HTERT RPE-1 (cell line): ENCODE data around the gene TERT.

Experiments
- in situ Hi-C: fragments of 300-500 bp; cut with MboI; formaldehyde crosslinking; loops from 4 replicates; pipeline ENCODE4 v1.14.3; 2020; ENCODE audit warnings: low sequenced_read_pairs

The TERT gene

DNA sequence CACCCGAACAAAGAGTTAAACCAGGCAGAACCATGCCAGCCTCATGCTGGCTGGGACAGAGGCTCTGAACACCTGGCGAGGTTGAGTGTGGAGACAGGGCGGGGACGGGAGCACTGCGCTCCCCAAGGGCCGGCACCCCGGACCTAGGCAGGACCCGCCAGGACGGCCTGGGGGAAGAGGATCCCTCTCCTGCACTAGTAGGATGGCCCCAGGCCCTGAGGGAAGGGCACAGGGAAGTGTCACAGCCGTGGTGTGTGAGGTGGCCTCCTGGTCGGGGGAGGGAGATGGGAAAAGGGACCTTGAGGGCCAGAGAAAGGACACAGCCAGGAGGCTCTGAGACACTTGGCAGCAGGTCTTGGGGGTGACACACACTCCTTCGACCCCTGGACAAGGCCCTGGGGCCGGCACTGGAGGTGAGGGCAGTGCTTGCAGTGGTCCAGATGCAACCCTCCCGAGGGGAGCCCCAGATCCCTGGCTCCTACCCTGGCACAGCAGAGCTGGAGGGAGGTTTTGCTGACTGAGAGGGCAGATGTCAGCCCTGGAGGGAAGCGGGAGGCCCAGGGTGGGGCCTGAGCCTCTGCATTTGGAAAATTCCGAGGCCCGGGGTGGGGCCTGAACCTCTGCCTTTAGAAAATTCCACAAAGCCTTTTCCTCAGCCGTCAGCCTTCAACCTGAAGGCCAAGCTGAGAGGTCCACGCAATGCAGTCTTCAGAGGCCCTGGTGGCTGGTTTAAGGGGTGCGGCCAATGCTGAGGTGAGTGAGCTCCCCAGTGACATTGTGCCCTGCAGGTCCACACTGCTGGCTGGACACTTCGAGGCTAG lies 24.8 kb upstream of the TERT start:
- in situ Hi-C loops: no loop called here

DNA sequence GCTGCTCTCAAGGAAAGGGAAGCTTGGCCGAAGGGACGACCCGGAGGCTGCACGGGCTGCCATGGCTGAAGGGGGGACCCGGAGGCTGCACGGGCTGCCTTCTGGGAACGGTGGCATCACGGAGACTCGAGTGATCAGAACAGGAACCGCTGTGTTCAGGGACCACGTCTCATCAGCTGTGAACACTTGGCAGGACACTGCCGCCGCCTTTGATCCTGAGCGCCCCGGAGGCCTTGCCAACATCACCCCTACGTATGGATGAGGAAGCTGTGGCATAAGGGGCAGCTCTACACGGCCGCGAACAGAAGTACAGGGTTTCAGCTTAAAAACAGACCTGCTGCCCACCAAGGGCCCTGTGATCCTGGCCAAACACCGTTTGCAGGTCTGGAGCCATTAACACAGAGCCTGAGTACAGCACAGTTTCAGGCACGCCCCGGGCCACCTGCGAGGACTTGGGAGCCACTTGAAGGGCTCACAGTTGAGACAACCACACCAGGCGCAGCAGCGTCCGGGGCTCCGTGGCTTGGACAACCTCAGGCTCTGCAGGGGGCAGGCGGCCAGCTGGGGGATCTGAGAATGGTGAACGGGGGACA lies 23.9 kb upstream of the TERT start:
- in situ Hi-C loops: no loop called here

DNA sequence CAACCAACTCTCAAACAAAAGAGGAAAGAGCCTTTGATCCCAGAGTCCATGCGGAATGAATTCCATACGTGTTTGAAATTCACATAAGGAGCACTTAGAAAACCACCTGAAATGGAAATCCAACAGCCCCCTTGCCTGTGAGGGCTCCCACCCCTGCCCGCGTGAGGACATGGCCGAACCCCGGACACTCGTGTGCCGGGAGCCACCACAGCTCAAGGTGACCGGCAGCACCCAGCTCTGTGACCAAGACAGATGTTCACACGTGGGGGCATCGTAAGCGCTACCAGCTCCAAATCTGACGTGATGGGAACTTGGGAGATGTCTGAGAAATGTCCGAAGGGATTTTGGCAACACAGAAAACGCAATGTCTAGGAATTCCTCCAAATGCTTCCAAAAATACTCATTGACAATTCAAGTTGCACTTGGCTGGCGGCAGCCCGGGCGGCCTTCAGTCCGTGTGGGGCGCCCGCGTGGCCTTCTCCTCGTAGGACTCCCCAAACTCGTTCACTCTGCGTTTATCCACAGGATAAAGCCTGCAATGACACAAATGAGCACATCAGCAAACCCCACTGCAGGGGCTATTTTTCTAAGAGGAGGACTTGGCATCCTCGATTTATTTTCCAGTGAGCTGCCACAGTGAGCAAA lies 23.2 kb upstream of the TERT start:
- in situ Hi-C loops: no loop called here

DNA sequence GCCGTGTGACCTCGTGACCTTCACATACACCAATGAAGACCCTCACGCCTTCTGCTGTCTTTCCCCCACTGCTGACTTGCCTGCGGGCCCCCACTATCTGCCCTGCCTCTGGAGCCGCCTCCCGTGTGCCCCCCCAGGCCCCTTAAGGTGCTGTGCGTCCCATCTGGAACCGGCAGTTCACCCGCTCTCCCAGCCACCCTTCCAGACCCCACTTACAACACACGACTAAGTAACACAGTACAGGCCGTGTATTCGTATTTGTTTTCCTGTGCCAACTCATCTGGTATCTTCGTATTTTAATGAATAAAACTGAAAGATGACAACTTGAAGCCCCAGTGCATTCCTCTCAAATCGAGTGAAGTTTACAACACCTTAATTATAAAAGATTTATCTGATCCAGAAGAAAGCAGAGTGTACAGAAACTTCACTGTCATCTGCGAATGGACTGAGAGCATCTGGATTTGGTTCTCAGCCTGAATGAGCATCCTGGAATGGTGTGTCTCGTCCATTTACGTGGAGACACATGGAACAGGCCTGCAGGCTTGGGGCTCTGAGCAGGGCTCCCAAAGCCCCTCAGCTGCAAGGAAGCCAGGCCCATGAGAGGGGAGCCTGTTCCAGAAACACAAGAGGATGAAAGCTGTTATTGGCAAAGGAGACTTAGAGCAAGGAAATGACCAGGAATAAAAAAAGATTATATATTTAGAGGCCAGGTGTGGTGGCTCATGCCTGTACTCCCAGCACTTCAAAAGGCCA lies 21.9 kb upstream of the TERT start:
- in situ Hi-C loops: no loop called here

DNA sequence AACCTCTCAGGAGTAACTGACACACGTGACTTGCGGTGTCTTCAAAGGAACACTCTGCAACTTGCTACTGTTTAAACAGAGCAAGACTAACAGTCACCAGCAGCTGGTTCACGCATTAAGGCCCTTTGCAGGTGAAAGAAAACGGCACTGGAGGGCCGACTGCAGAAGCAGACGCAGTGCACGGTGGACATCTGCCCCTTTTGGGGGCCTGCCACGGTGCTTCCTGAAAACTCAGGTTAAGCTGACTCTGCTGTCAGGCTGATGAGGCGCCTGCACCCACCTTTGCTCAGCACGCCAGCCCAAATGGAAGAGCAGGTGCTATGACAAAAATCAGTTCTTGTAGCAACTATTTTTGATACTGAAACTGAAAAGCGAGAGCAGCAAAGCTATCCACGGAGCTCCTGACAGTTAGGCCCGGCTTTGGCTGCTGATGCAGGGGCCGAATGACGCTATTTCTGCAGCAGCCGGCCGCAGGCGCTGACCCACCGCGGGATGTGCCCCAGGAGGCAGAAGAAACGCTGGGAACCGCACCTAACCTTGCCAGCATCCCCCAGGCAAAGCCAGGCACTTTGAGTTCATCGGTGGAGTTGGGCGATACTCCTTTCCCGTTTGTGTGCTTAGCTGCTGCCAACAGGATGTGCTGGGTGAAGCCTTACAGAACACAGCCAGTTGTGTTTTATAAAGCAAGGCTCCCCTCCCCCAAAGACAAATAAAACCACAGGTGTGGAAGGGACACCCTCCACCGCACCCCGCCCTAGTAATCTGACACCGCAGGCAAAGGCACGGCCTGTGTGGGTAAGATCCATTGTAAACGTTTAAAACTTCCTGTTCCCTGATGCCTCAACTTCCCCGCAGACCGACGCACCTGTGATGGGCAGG lies 21.1 kb upstream of the TERT start:
- in situ Hi-C loops: no loop called here

DNA sequence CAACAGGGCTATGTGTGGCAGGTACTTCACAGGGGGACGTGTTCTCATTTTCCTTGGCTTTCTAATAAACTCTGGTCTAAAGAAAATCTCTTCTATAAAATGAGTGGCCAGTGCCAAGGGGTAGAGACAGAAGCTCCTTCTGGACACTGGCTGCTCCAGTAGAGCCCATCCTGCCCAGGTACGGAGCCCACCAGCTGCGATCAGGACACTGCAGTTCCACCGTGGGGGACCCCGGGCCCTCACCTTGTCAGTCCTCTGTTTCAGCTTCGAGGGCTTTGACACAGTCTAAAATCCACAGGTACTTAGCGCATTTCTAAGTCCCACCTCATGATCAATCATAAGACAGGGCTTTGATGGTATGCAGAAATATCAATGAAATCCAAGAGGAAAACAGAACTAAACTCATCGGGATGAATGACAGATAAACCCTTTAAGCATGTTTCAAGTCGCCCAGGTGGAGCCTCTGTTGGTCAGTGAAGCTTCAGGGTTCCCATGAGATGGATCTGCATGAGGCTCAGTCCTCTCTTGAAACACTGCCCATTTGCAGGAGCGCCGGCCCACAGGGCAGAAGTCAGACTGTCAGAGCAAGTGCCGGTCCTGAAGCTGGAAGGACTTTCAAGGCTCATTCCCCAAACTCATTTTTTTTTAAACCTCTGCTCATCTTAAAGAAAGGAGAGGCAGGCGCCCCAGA lies 20.3 kb upstream of the TERT start:
- in situ Hi-C loops: no loop called here

DNA sequence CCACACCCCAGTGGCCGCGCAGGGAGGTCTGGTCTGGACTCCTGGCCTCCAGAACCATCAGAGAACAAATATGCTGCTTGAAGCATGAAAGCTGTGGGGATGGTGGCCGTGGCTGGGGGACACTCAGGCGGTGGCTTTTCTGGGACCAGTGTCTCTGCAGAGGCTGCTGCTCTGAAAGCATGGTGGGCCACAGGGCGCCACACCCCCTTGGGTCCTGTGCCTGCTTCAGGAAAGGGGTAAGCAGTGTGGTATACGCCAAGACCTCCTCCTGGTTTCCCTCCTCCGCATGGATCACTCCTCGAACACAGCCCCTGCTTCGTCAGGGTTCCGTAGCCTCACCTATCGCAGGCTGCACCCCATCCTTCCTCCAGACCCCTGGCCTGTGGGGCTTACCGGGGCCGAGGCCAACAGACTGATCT lies 19.7 kb upstream of the TERT start:
- in situ Hi-C loops: no loop called here

DNA sequence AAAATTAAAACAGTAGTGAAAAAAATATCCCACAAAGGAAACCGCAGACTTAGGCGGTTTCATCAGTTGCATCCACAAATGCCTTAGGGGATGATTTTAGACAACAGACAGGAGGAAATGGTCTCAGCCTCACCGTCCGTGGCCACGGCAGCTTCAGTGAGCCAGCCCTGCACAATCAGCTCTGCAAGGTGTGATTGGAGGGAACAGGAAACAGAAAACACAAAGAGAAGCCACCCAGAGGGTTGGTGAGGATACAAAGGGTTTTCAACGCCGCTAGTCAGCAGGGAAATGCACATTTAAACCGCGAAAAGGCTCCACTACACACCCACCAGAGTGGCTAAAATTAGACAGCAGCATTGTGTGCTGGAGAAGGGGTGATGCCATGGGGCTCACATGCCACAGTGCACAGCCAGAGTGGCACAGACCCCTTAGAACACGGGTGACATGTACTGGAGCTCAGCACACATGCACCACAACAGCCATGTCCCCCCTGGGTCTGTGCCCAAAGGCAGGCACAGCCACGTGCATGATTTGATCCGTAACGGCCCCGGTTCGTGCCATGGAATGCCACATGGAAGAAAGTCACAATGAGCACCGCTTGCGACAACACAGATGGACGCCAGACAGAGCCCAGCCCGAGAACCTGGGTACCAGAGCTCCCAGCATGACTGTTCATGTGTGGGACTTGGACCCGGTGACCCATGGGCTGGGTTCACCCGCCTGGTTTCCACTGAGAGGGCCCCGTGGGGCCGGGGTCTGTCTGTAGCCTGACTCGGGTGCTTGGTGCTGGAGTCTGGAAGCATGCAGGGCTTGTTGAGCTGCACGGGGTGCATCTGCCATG lies 18.3 kb upstream of the TERT start:
- in situ Hi-C loops: no loop called here

DNA sequence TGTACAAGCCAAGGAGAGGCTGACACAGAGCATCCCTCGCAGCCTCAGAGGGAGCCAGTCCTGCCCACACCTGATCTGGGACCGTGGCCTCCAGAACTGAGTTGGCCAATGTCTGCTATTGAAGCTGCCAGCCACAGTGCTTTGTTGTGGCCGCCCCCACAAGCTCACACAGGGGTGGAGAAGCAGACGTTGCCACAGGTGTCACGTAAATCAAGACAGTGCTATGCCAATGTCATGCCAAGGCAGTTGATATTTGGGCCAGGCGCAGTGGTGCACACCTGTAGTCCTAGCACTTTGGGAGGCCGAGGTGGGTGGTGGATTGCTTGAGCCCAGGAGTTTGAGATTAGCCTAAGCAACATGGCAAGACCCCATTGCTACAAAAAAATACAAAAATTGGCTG lies 17.3 kb upstream of the TERT start:
- in situ Hi-C loops: no loop called here

DNA sequence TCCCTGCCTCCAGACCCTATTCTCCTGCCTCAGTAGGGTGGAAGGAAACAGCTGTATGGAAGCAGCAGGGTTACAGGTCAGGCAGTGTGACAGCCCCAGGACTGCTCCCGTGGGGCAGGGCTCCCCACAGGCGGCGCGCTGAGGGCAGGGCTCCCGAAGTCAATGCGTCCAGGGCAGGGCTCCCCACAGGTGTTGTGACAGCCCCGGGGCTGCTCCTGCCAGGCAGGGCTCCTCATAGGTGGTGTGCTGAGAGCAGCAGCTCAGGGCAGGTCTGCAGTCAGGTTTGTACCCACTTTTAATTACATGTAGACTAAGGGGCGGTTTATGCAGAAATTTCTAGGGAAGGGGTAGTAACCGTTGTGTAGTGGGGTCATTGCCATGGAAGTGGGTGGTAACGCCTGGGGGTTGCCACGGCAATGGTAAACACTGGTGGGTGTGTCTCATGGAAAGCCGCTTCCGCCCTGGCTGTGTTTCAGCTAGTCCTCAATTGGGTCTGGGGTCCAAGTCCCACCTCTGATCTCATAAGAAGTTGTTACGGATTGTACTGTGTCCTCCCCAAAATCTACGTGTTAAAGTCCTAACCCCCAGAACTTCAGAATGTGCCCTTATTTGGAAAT lies 16.7 kb upstream of the TERT start:
- in situ Hi-C loops: no loop called here

DNA sequence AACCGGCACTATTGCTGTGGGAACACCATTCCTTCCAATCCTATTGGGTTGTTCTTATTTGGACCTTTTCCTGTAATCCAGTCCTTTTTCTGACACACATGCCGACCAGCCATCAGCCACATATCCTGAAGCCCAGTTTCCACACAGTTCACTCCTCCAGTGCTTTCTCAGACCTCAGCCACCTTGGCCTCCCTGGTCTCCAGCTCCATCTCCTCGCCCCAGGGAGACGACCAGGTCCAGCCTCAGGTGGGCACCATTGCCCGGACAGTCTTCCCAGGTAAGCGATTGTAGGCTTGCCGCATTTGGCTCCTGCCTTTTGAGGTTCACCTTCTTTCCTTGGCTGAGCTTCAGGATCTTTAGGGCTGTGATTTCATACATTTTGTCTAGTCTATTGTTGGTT lies 15.2 kb upstream of the TERT start:
- in situ Hi-C loops: no loop called here

DNA sequence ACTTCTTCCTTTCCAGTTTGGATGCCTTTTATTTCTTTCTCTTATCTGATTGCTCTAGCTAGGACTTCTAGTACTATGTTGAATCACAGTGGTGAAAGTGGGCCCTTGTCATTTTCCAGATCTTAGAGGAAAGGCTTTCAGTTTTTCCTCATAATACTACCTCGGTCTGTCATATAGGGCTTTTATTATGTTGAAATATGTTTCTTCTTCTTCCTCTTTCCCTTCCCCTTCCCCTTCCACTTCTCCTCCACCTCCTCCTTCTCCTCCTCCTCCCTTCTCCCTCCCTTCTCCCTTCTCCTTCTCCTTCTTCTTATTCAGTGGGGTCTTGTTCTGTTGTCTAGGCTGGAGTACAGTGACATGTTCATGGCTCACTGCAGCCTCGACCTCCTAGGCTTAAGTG lies 9.2 kb upstream of the TERT start:
- in situ Hi-C loops: no loop called here

DNA sequence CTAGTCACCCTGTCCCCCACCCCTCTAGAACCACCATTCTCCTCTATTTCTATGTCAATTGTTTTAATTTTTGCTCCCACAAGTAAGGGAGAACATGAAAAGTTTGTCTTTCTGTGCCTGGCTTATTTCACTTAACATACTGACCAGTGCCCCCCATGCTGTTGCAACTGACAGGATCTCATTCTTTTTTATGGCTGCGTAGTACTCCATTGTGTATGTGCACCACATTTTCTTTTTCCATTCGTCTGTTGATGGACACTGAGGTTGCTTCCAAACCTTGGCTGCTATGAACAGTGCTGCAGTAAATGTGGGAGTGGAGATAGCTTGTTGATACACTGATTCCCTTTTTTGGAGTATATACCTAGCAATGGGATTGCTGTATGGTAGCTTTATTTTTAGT lies 7.4 kb upstream of the TERT start:
- in situ Hi-C loops: no loop called here

DNA sequence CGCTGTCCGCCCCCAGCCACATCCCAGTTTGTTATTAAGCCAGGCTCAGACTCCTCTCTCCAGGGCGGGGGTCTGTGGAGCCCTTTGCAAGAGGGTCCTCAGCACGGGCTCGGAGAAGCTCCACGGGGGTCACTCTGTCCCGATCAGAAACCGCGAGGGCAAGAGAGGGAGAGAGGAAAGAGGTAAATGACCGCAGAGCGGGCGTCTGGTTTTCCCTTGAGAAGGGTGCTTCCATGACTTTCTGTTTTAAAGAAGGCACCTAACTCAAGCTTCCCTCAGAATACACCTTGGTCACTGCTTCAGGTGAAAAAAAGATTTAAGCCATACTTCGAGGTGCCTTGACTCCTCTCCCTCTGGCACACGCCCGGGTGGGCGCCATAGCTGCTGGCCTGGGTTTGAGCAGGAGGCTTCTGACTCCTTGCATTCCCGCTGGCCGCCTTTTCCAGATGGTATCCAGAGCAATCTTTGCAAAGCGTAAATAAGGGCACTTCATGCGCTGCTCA lies 5.8 kb upstream of the TERT start:
- in situ Hi-C loops: no loop called here

DNA sequence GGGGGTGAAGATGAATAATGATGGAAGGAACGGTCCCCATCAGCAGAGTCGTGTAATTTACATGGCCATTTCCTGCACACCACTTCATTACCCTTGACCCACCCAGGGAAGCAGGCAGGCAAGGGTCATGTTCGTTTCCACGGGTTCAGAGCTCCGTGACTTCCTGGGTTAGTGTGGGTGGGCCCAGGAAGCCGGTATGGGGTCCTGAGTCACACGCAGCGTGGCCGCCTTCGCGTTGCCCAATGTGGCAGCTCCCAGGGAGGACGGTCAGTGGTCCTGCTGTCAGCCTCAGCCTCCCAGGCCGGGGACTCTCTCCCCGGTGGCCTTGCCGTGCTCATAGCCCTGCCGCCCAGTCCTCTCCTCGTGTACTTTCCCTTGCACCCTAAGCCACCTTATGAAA lies 5.1 kb upstream of the TERT start:
- in situ Hi-C loops: no loop called here

DNA sequence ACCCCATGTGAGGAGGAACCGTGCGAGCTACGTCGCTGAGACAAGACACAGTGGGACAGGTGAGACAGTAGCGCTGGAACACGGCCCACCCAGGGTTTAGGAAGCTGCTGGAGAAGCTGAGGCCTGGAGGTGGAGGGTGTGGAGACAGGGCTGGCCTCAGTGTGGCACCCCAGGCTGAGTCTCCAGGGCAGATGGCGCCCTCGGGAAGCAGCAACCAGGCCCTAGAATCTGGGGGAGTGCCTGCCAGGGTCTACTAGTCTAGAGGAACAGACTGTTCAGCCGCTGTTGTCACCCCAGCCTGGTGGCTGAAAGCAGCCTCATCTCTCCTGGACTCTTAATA lies 4.6 kb upstream of the TERT start:
- in situ Hi-C loops: no loop called here

DNA sequence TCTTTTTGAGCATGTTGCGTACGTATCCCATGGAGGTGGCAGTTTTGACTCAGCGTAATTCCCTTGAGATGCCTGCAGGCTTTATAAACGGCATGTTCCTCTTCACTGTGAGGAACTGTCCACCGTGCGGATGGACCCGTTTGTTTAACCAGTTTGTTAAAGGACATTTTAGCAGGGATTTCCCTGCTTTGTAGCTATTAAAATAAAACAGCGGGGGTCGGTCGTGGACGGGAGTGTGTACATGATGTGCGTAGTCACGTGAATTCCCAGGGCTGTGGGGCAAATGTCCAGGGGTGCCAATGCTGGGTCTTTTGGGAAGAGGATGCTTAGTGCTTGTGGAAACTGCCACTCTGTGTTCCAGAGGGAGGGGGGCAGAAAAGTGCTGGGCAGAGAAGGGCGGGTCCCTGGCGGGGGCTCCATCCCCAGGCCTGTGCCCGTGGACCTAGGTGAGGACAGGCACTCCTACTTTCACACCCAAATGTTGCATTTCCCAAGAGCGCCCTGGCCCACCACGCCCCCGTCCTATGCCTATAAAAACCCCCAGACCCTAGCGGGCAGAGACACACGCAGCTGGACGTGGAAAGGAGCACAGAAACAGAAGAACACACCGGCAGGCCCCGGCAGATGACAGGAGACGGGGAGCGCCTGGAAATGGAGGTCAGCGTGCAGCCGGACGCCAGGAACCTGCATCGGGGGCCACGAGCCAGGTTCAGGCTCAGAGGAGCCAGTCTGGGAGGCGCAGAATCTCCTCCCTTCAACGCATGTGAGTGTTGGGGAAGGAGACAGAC lies 4.0 kb upstream of the TERT start:
- in situ Hi-C loops: no loop called here

DNA sequence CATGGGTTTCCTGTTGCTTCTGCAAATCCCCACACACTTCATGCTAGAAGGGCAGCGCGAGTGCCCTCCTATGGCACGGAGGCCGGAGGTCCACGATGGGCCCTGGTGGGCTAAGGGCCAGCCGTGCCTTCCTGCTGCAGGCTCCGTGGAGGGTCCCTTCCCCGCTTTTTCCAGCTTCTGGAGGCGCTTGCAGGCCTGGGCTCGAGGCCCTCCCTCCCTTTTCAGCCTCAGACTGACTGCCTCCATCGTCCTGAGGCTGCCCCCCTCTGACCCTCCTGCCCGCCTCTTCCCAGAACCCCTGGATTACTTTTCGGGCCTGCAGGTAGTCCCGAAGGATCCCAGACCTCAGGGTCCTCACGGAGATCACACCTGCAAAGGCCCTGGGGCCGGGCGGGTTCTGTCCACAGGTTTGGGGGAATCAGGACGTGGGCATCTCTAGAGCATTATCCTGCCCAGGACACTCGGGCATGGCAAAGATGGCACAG lies 3.2 kb upstream of the TERT start:
- in situ Hi-C loops: no loop called here
